RWPE2 (cell line): Measurements from ENCODE around the gene SDCCAG8.

Source experiments
- ATAC-seq: fragments of 200-7000 bp; cut with Tn5 transposase; 3 replicates; pipeline ENCODE4 v1.9.1; 2021; ENCODE audit warnings: low read depth
- DNase-seq: peaks from one replicate; pipeline ENCODE4 v3.0.0-alpha.2; 2020; ENCODE audit warnings: low spot score
- H3K27ac ChIP-seq: fragments of 450-650 bp; 2 replicates; pipeline ENCODE4 v1.5.1; 2017; ENCODE audit warnings: mild to moderate bottlenecking; ENCODE audit not compliant: poor library complexity, severe bottlenecking
- H3K27me3 ChIP-seq: fragments of 250-450 bp; sonication (Bioruptor Pico); 2 replicates; pipeline ENCODE4 v1.5.1; 2021; ENCODE audit warnings: mild to moderate bottlenecking, moderate library complexity; ENCODE audit not compliant: insufficient read depth, poor library complexity, severe bottlenecking
- H3K36me3 ChIP-seq: fragments of 250-450 bp; sonication (Bioruptor Pico); 2 replicates; pipeline ENCODE4 v1.5.1; 2020; ENCODE audit warnings: low read depth, mild to moderate bottlenecking, moderate library complexity
- H3K4me1 ChIP-seq: fragments of 250-450 bp; sonication (Bioruptor Pico); 2 replicates; pipeline ENCODE4 v1.5.1; 2021; ENCODE audit warnings: mild to moderate bottlenecking, moderate library complexity; ENCODE audit not compliant: insufficient read depth, poor library complexity, severe bottlenecking
- H3K4me3 ChIP-seq: fragments of 250-450 bp; sonication (Bioruptor Pico); 2 replicates; pipeline ENCODE4 v1.5.1; 2021; ENCODE audit warnings: mild to moderate bottlenecking, moderate library complexity; ENCODE audit not compliant: severe bottlenecking
- H3K9me3 ChIP-seq: fragments of 250-450 bp; sonication (Bioruptor Pico); 2 replicates; pipeline ENCODE4 v1.5.1; 2021; ENCODE audit warnings: mild to moderate bottlenecking, moderate library complexity; ENCODE audit not compliant: severe bottlenecking
- CTCF ChIP-seq: fragments of 450-650 bp; IDR thresholded peaks from one replicate; pipeline ENCODE4 v1.5.1; 2017; ENCODE audit warnings: mild to moderate bottlenecking, moderate library complexity; ENCODE audit not compliant: poor library complexity, severe bottlenecking

The SDCCAG8 gene

DNA sequence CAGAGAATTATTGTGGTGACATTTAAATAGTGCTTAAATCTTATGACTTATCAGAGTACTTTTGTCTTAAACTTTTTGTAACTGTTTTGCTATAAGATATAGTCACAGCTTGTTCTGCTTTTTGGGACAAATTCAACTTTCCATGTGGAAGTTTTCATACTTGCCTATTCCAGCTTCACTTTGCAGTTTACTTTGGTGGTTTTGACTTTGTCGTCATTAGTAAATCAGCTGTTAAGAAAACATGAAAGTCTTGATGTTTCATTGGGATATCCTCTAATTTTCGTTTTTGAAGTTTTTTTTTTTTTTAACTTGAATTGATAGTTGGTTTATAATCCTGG lies 31.3 kb downstream of the SDCCAG8 start:
- ATAC-seq = no peak
- H3K36me3 ChIP-seq = peaks cover 32% of the 10 kb centered on the region
- no peak for DNase-seq
- peak overlapping the region; percentile 93 for H3K27ac ChIP-seq
- no peak overlapping the region for H3K4me3 ChIP-seq
- peaks cover 22% of the 10 kb centered on the region for H3K4me1 ChIP-seq
- no peak for TF ChIP-seq CTCF
- no peaks in the 10 kb centered on the region for H3K9me3 ChIP-seq
- H3K27me3 ChIP-seq = no peaks in the 10 kb centered on the region

GRCh38 chr1:243287652-243288051 lies 31.8 kb downstream of the SDCCAG8 start:
- no peak for TF ChIP-seq CTCF
- DNase-seq = no peak
- ATAC-seq = peak; percentile 89
- no peak overlapping the region for H3K4me3 ChIP-seq
- peaks cover 22% of the 10 kb centered on the region for H3K4me1 ChIP-seq
- H3K27me3 ChIP-seq = no peaks in the 10 kb centered on the region
- H3K27ac ChIP-seq = peak overlapping the region; percentile 93
- peaks cover 1% of the 10 kb centered on the region for H3K9me3 ChIP-seq
- peaks cover 30% of the 10 kb centered on the region for H3K36me3 ChIP-seq

DNA sequence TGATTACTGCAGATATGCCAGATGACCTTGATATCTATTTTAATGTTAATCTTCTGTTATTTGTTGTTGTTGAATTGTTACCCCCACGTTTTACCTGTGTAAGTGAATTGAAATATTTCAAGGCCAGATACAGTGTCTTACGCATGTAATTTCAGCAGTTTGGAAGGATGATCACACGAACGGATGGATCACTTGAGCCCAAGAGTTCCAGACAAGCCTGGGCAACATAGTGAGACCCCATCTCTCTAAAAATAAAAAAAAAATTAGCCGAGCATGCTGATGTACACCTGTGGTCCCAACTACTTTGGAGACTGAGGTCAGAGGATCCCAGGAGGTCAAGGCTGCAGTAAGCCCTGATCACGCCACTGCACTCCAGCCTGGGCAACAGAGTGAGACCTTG lies 32.2 kb downstream of the SDCCAG8 start:
- peak overlapping the region; percentile 93 for H3K27ac ChIP-seq
- TF ChIP-seq CTCF = no peak
- H3K9me3 ChIP-seq = peaks cover 3% of the 10 kb centered on the region
- H3K4me3 ChIP-seq = no peak overlapping the region
- H3K4me1 ChIP-seq = peaks cover 22% of the 10 kb centered on the region
- peaks cover 30% of the 10 kb centered on the region for H3K36me3 ChIP-seq
- ATAC-seq (no peak), DNase-seq (no peak)
- H3K27me3 ChIP-seq = no peaks in the 10 kb centered on the region

- DNase-seq (no peak), ATAC-seq (no peak)
- TF ChIP-seq CTCF = no peak
- peaks cover 40% of the 10 kb centered on the region for H3K4me1 ChIP-seq
- H3K27me3 ChIP-seq = no peaks in the 10 kb centered on the region
- peaks cover 29% of the 10 kb centered on the region for H3K36me3 ChIP-seq
- peaks cover 3% of the 10 kb centered on the region for H3K9me3 ChIP-seq
- no peak overlapping the region for H3K4me3 ChIP-seq
- no peak overlapping the region for H3K27ac ChIP-seq
Measured at GRCh38 chr1:243291292-243291691, 35.5 kb downstream of the SDCCAG8 start.

- no peak for DNase-seq
- no peak for TF ChIP-seq CTCF
- peaks cover 30% of the 10 kb centered on the region for H3K36me3 ChIP-seq
- H3K4me1 ChIP-seq = peaks cover 32% of the 10 kb centered on the region
- ATAC-seq = no peak
- H3K9me3 ChIP-seq = peaks cover 3% of the 10 kb centered on the region
- H3K27me3 ChIP-seq = no peaks in the 10 kb centered on the region
- H3K4me3 ChIP-seq = no peak overlapping the region
- H3K27ac ChIP-seq = no peak overlapping the region
Measured at GRCh38 chr1:243292117-243292516, 36.3 kb downstream of the SDCCAG8 start.
